Lung (tissue), 12 donors: ENCODE results near the gene PPARA. TPM values are rescaled to one million over a fixed set of nuclear protein-coding genes. Genes with fewer than 3 reads are reported as not detected.

Experiments
- ATAC-seq: fragments of 200-7000 bp; cut with Tn5 transposase; one replicate; pipeline ENCODE4 v1.9.1; 2020; ENCODE audit warnings: moderate number of reproducible peaks; ENCODE audit not compliant: insufficient read depth, low FRiP score
- DNase-seq, 3 donors: peaks; one replicate each; pipeline ENCODE4 v3.0.0-alpha.2; 2013 to 2017
- H3K27ac ChIP-seq, 2 donors: one replicate each; pipeline ENCODE4 v1.5.1; 2013; ENCODE audit warnings: mild to moderate bottlenecking in 2 of 2, moderate library complexity in 2 of 2, control low read depth in 1 of 2, inconsistent platforms in 1 of 2, low read depth in 1 of 2, low read length in 1 of 2
- H3K27me3 ChIP-seq, 3 donors: one replicate each; pipeline ENCODE4 v1.5.1; 2013; ENCODE audit warnings: low read length in 2 of 3; ENCODE audit not compliant: control insufficient read depth in 3 of 3, insufficient read depth in 3 of 3
- H3K36me3 ChIP-seq, 4 donors: one replicate each; pipeline ENCODE4 v1.5.1; 2013; ENCODE audit warnings: low read length in 4 of 4, mild to moderate bottlenecking in 1 of 4, moderate library complexity in 1 of 4; ENCODE audit not compliant: control insufficient read depth in 4 of 4, insufficient read depth in 4 of 4
- H3K4me1 ChIP-seq, 5 donors: one replicate each; pipeline ENCODE4 v1.5.1; 2013; ENCODE audit warnings: low read length in 5 of 5, mild to moderate bottlenecking in 2 of 5, moderate library complexity in 1 of 5; ENCODE audit not compliant: control insufficient read depth in 5 of 5, insufficient read depth in 5 of 5
- H3K4me3 ChIP-seq: one replicate; pipeline ENCODE4 v1.5.1; 2013; ENCODE audit warnings: mild to moderate bottlenecking, control low read depth, moderate library complexity
- H3K9ac ChIP-seq, 2 donors: one replicate each; pipeline ENCODE4 v1.5.1; 2013; ENCODE audit warnings: low read length in 2 of 2, control low read depth in 1 of 2; ENCODE audit not compliant: insufficient read depth in 1 of 2
- H3K9me3 ChIP-seq, 4 donors: one replicate each; pipeline ENCODE4 v1.5.1; 2013; ENCODE audit warnings: low read length in 3 of 4, mild to moderate bottlenecking in 1 of 4, moderate library complexity in 1 of 4; ENCODE audit not compliant: control insufficient read depth in 4 of 4, insufficient read depth in 3 of 4
- CTCF ChIP-seq: IDR thresholded peaks from 2 replicates; pipeline ENCODE4 v1.5.1; 2012; ENCODE audit warnings: mild to moderate bottlenecking; ENCODE audit errors: control extremely low read depth, extremely low read depth
- WGBS, 2 donors: extraction: QIAGEN DNeasy Blood & Tissue Kit; methylation state at CpG; one replicate each; pipeline ENCODE4 v1.1.7; 2013; 5-methylcytosine and 5-hydroxymethylcytosine counted together
- polyA plus RNA-seq, 2 donors: library from polyadenylated mRNA; stranded (reverse); fragments of 200-250 nt; gene quantifications; one replicate each; pipeline ENCODE4 v1.2.1, GENCODE V29; 2013
- total RNA-seq, 2 donors: library from RNA; depleted of rRNA in 1 of 2; stranded (reverse); fragments of >200 nt in 1 of 2; gene quantifications; one replicate each; pipeline ENCODE4 v1.2.1, GENCODE V29; 2014 to 2021
- donor health status: control.
- donor health status: control.
- donor health status: Bipolar disorder and iron deficiency.
- donor health status: healthy.
- donor health status: DM: yes; HTN: yes; CAD: no.

PPARA gene
- total and polyA plus RNA-seq, 4 donors = 4.4 to 18.1 (median 11.0) TPM

GRCh38 chr22:46267431-46268279 lies 117.3 kb downstream of the PPARA start, which contains the start of gene TTC38:
TSS of gene TTC38 (plus strand) at chr22:46268008. CDS start at chr22:46268040, 32 bp downstream.
- DNase-seq (peak; percentile 89 to 94 (median 91)), ATAC-seq (peak; percentile 96)
- H3K4me3 ChIP-seq = peak within 1 kb of the TSS; percentile 90
- no peaks in the 10 kb centered on the region for H3K9me3 ChIP-seq
- H3K36me3 ChIP-seq = peaks cover 0 to 7% (median 3%) of the 10 kb centered on the region in 4 donors
- no peak for TF ChIP-seq CTCF
- H3K9ac ChIP-seq = peak within 1 kb of the TSS; percentile 30 to 80
- WGBS, 2 donors = 1% methylated on average over 52 to 74 of the region's 74 CpGs
- peaks cover 0 to 21% (median 7%) of the 10 kb centered on the region in 5 donors for H3K4me1 ChIP-seq
- peak within 1 kb of the TSS; percentile 93 to 94 for H3K27ac ChIP-seq
- peaks cover 0 to 7% (median 3%) of the 10 kb centered on the region in 3 donors for H3K27me3 ChIP-seq

- Histone ChIP-seq H3K27me3 (no peaks in the 10 kb centered on the region), H3K4me3 (no peak overlapping the region), H3K27ac (no peak overlapping the region), H3K4me1 (peaks cover 0 to 21% (median 6%) of the 10 kb centered on the region in 5 donors), H3K9ac (no peak overlapping the region), H3K9me3 (no peaks in the 10 kb centered on the region), H3K36me3 (peaks cover 0 to 23% (median 13%) of the 10 kb centered on the region in 4 donors)
- WGBS, 2 donors = 67 to 86% methylated on average over 11 of the region's 11 CpGs
- no peak for DNase-seq
- no peak for ATAC-seq
- no peak for TF ChIP-seq CTCF
Measured at GRCh38 chr22:46269564-46269963, 119.2 kb downstream of the PPARA start.

- no peaks in the 10 kb centered on the region for H3K27me3 ChIP-seq
- DNase-seq = no peak
- H3K9ac ChIP-seq = no peak overlapping the region
- no peak for ATAC-seq
- 96 to 98% methylated on average over 8 of the region's 8 CpGs for WGBS, 2 donors
- TF ChIP-seq CTCF = no peak
- H3K9me3 ChIP-seq = no peaks in the 10 kb centered on the region
- no peak overlapping the region for H3K27ac ChIP-seq
- H3K36me3 ChIP-seq = peaks cover 8 to 36% (median 28%) of the 10 kb centered on the region in 4 donors
- H3K4me1 ChIP-seq = peaks cover 0 to 18% (median 6%) of the 10 kb centered on the region in 5 donors
- H3K4me3 ChIP-seq = no peak overlapping the region
Measured at GRCh38 chr22:46272196-46272595, 121.9 kb downstream of the PPARA start.
